IMR-90 (cell line): Measurements from ENCODE around the gene SH3RF1. TPM values are rescaled to one million over a fixed set of nuclear protein-coding genes. Genes with fewer than 3 reads are reported as not detected.

ENCODE experiments used
- ATAC-seq: fragments of 200-7000 bp; cut with Tn5 transposase; 2 replicates; pipeline ENCODE4 v1.9.1; 2020; ENCODE audit warnings: low read depth, mild to moderate bottlenecking, moderate library complexity
- BruUV-seq: library from RNA; stranded (reverse); fragments of 400-500 nt; replicated peaks from 2 replicates; lab custom pipeline; 2021; lab: Mats Ljungman, UMichigan
- CTCF ChIA-PET: fragments of 300-600 bp; formaldehyde crosslinking; extraction: SDS; loops from one replicate; lab custom pipeline; 2021; ENCODE audit warnings: antibody characterized with exemption; lab: Yijun Ruan, JAX
- POLR2A ChIA-PET: fragments of 300-600 bp; sonication (Branson Sonifier 250); formaldehyde crosslinking; loops from one replicate; lab custom pipeline; 2022; ENCODE audit warnings: antibody characterized with exemption; ENCODE audit not compliant: unreplicated experiment; lab: Charles Lee
- DNase-seq: peaks from one replicate; pipeline ENCODE4 v3.0.0; 2013
- H2AFZ ChIP-seq: replicated peaks from 2 replicates; pipeline ENCODE3; 2013; ENCODE audit warnings: low read length, mild to moderate bottlenecking; ENCODE audit not compliant: poor library complexity
- H2AK5ac ChIP-seq: 2 replicates; pipeline ENCODE4 v1.6.1; 2013; ENCODE audit warnings: low read depth, low read length, inconsistent platforms
- H2AK9ac ChIP-seq: replicated peaks from 2 replicates; pipeline ENCODE3; 2013; ENCODE audit warnings: mild to moderate bottlenecking, low read depth, low read length, moderate library complexity; ENCODE audit not compliant: poor library complexity
- H2BK120ac ChIP-seq: 2 replicates; pipeline ENCODE4 v1.6.1; 2013; ENCODE audit warnings: low read depth, low read length, inconsistent platforms
- H2BK15ac ChIP-seq: 3 replicates; pipeline ENCODE4 v1.6.1; 2013; ENCODE audit warnings: low read depth, low read length, inconsistent platforms
- H2BK20ac ChIP-seq: 2 replicates; pipeline ENCODE4 v1.6.1; 2013; ENCODE audit warnings: low read depth, mild to moderate bottlenecking, inconsistent platforms, low read length, moderate library complexity
- H2BK5ac ChIP-seq: 2 replicates; pipeline ENCODE4 v1.6.1; 2013; ENCODE audit warnings: mild to moderate bottlenecking, low read depth, low read length, inconsistent platforms; ENCODE audit not compliant: poor library complexity, severe bottlenecking
- H3K14ac ChIP-seq: replicated peaks from 2 replicates; pipeline ENCODE4 v1.6.1; 2013; ENCODE audit warnings: low read depth, low read length, inconsistent platforms
- H3K18ac ChIP-seq: 2 replicates; pipeline ENCODE4 v1.6.1; 2013; ENCODE audit warnings: low read depth, low read length, control low read depth
- H3K23ac ChIP-seq: 2 replicates; pipeline ENCODE4 v1.6.1; 2013; ENCODE audit warnings: low read depth, low read length, inconsistent platforms
- H3K27ac ChIP-seq: 2 replicates; pipeline ENCODE4 v1.5.1; 2013; ENCODE audit warnings: mild to moderate bottlenecking, control low read depth, low read length; ENCODE audit not compliant: insufficient read depth
- H3K27me3 ChIP-seq: 2 replicates; pipeline ENCODE4 v1.6.1; 2013; ENCODE audit warnings: low read length; ENCODE audit not compliant: control insufficient read depth, insufficient read depth
- H3K36me3 ChIP-seq: 2 replicates; pipeline ENCODE4 v1.6.1; 2013; ENCODE audit warnings: low read length, mixed read lengths; ENCODE audit not compliant: control insufficient read depth, insufficient read depth
- H3K4ac ChIP-seq: 2 replicates; pipeline ENCODE4 v1.6.1; 2013; ENCODE audit warnings: low read depth, low read length, inconsistent platforms
- H3K4me1 ChIP-seq: 2 replicates; pipeline ENCODE4 v1.6.1; 2013; ENCODE audit warnings: low read length, mixed read lengths; ENCODE audit not compliant: control insufficient read depth, insufficient read depth
- H3K4me2 ChIP-seq: 2 replicates; pipeline ENCODE4 v1.6.1; 2013; ENCODE audit warnings: low read depth, mild to moderate bottlenecking, control low read depth, low read length, moderate library complexity
- H3K4me3 ChIP-seq: 2 replicates; pipeline ENCODE4 v1.5.1; 2013; ENCODE audit warnings: low read depth, mild to moderate bottlenecking, control low read depth, low read length, moderate library complexity; ENCODE audit not compliant: insufficient read depth
- H3K56ac ChIP-seq: 2 replicates; pipeline ENCODE4 v1.6.1; 2013; ENCODE audit warnings: low read length, inconsistent platforms; ENCODE audit not compliant: insufficient read depth; ENCODE audit errors: extremely low read depth
- H3K79me1 ChIP-seq, 2 experiments: 2 replicates each; pipeline ENCODE4 v1.6.1; 2013; ENCODE audit warnings: low read length in 2 of 2, inconsistent platforms in 1 of 2, low read depth in 1 of 2
- H3K9ac ChIP-seq: 2 replicates; pipeline ENCODE4 v1.6.1; 2013; ENCODE audit warnings: low read depth, low read length, control low read depth
- H3K9me1 ChIP-seq: 2 replicates; pipeline ENCODE4 v1.6.1; 2013; ENCODE audit warnings: low read length, inconsistent platforms; ENCODE audit not compliant: insufficient read depth
- H3K9me3 ChIP-seq: 2 replicates; pipeline ENCODE4 v1.6.1; 2013; ENCODE audit warnings: low read length; ENCODE audit not compliant: control insufficient read depth, insufficient read depth
- H4K20me1 ChIP-seq: 2 replicates; pipeline ENCODE4 v1.6.1; 2013; ENCODE audit warnings: low read length, inconsistent platforms; ENCODE audit not compliant: insufficient read depth
- H4K5ac ChIP-seq: 2 replicates; pipeline ENCODE4 v1.6.1; 2013; ENCODE audit warnings: mild to moderate bottlenecking, low read depth, low read length, control low read depth
- H4K8ac ChIP-seq, 2 experiments: 2 replicates each; pipeline ENCODE4 v1.6.1; 2013; ENCODE audit warnings: low read depth in 2 of 2, low read length in 2 of 2, control low read depth in 1 of 2, inconsistent platforms in 1 of 2
- H4K91ac ChIP-seq: 2 replicates; pipeline ENCODE4 v1.6.1; 2013; ENCODE audit warnings: low read depth, low read length, inconsistent platforms; ENCODE audit not compliant: insufficient read depth
- BHLHE40 ChIP-seq: fragments of 150-350 bp; IDR thresholded peaks from 2 replicates; pipeline ENCODE4 v1.6.1; 2016; ENCODE audit warnings: mild to moderate bottlenecking, low read depth, low read length
- CHD1 ChIP-seq: IDR thresholded peaks from 2 replicates; pipeline ENCODE4 v1.6.1; 2012; ENCODE audit warnings: low read depth, low read length, improper control_type of control experiment
- FOS ChIP-seq: fragments of 150-350 bp; IDR thresholded peaks from 2 replicates; pipeline ENCODE4 v1.6.1; 2016; ENCODE audit warnings: low read depth, low read length
- MAZ ChIP-seq: IDR thresholded peaks from 2 replicates; pipeline ENCODE4 v1.6.1; 2012; ENCODE audit warnings: low read depth, mild to moderate bottlenecking, low read length, improper control_type of control experiment, moderate library complexity, borderline replicate concordance
- MXI1 ChIP-seq: IDR thresholded peaks from 2 replicates; pipeline ENCODE4 v1.6.1; 2012; ENCODE audit warnings: low read depth, mild to moderate bottlenecking, low read length, moderate library complexity, borderline replicate concordance
- RAD21 ChIP-seq: IDR thresholded peaks from 2 replicates; pipeline ENCODE4 v1.6.1; 2012; ENCODE audit warnings: low read length, improper control_type of control experiment
- RFX5 ChIP-seq: IDR thresholded peaks from 2 replicates; pipeline ENCODE4 v1.8.0; 2012; ENCODE audit warnings: low read depth, mild to moderate bottlenecking, low read length, moderate library complexity
- WGBS, 2 experiments: methylation state at CpG; one replicate each; pipeline versions ENCODE4 v1.1.5 to v1.1.7; 2013; ENCODE audit warnings: missing lambda C conversion rate in 2 of 2; ENCODE audit not compliant: insufficient read length in 1 of 2; ENCODE audit errors: extremely low coverage in 2 of 2; 5-methylcytosine and 5-hydroxymethylcytosine counted together
- dilution Hi-C: fragments of 300-500 bp; cut with HindIII; formaldehyde crosslinking; loops from one replicate; pipeline ENCODE4 v1.14.3; 2018; ENCODE audit warnings: low sequenced_read_pairs; ENCODE audit not compliant: unreplicated experiment
- in situ Hi-C: fragments of 300-500 bp; cut with MboI; formaldehyde crosslinking; loops from 3 replicates; pipeline ENCODE4 v1.14.3; 2019; ENCODE audit warnings: low sequenced_read_pairs, inconsistent platforms, mixed read lengths
- intact Hi-C: fragments of 100-400 bp; cut with micrococcal nuclease; formaldehyde crosslinking; loops from 2 replicates; pipeline ENCODE4 v1.10.0; 2022
- polyA plus RNA-seq, 3 experiments: library from polyadenylated mRNA; depleted of rRNA; stranded (reverse); fragments of >200 nt; gene quantifications; 2 replicates each; pipeline ENCODE4 v1.2.3, GENCODE V29; 2012; ENCODE audit warnings: low replicate concordance in 1 of 3
- total RNA-seq: library from RNA; depleted of rRNA; stranded (reverse); fragments of >200 nt; gene quantifications from 2 replicates; pipeline ENCODE4 v1.2.3, GENCODE V29; 2012
- TF ChIP-seq, protein P1 (sequence below): fragments of 150-350 bp; IDR thresholded peaks from 2 replicates; pipeline ENCODE4 v1.6.1; 2016; ENCODE audit warnings: low read depth, mild to moderate bottlenecking, low read length, moderate library complexity, borderline replicate concordance
- TF ChIP-seq, protein P2 (sequence below): conservative IDR thresholded peaks from 2 replicates; pipeline ENCODE4 v1.5.1; 2012; ENCODE audit warnings: mild to moderate bottlenecking, low read depth, low read length, improper control_type of control experiment

Gene SH3RF1
- total and polyA plus RNA-seq, 2 of the 4 experiments (the other 2 are of a cell fraction) = 22.0 to 29.8 TPM

DNA sequence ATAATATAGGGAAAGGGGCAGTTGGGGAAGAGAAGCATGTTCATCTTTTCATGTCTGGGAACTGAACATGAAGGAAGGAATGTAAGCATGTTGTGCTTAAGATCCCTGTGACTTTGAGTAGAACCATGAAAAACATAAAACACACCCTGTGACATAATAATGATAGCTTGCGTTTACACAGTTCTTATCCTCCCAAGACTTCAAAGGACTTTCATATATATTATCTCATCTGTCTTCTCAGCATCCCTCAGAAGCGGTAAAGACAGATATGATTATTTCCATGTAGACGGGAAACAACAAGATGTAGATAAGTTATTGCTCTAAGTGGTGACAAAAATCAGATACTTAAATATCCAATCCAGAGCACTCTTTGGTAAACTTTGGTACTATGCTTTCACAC lies 3.3 kb upstream of the SH3RF1 start:
- in situ Hi-C loops = no loop called here
- DNase-seq (no peak), ATAC-seq (no peak)
- H4K20me1 ChIP-seq = no peaks in the 10 kb centered on the region
- peaks cover 7% of the 10 kb centered on the region for H3K4me1 ChIP-seq
- peaks cover 2% of the 10 kb centered on the region; the same call in 1 of the 2 replicates for H3K9me1 ChIP-seq
- ChIA-PET POLR2A (no interaction called here), CTCF (no interaction called here)
- no peak overlapping the region for H2BK20ac ChIP-seq
- H3K27ac ChIP-seq = no peak overlapping the region
- intact Hi-C loops = loop anchor here (5.0 to 10.0 kb wide), 3 partner anchors 43 to 291 kb away; no protein-coding TSS in a partner anchor
- no peak overlapping the region for H3K4me3 ChIP-seq
- peaks cover 0 to 5% of the 10 kb centered on the region in 2 experiments; a peak in 2 of 4 replicates for H3K79me1 ChIP-seq
- no peak overlapping the region for H2AK9ac ChIP-seq
- BruUV-seq = no TSS peak
- no peak overlapping the region for H4K8ac ChIP-seq
- H3K4ac ChIP-seq = no peak overlapping the region
- H3K56ac ChIP-seq = no peak overlapping the region
- no peak overlapping the region for H3K4me2 ChIP-seq
- H3K14ac ChIP-seq = no peak overlapping the region
- no peak overlapping the region for H3K18ac ChIP-seq
- no peak overlapping the region for H2AFZ ChIP-seq
- H2BK15ac ChIP-seq = no peak overlapping the region
- no peak overlapping the region for H3K9ac ChIP-seq
- no peaks in the 10 kb centered on the region for H3K36me3 ChIP-seq
- WGBS, 2 experiments = no CpG with 5 or more reads among the region's 3 CpGs
- H4K91ac ChIP-seq = no peak overlapping the region
- dilution Hi-C loops = no loop called here
- TF ChIP-seq RFX5 (no peak), BHLHE40 (no peak), MXI1 (no peak), RAD21 (no peak), MAZ (no peak), FOS (no peak), CHD1 (no peak)
- TF ChIP-seq, protein P1, sequence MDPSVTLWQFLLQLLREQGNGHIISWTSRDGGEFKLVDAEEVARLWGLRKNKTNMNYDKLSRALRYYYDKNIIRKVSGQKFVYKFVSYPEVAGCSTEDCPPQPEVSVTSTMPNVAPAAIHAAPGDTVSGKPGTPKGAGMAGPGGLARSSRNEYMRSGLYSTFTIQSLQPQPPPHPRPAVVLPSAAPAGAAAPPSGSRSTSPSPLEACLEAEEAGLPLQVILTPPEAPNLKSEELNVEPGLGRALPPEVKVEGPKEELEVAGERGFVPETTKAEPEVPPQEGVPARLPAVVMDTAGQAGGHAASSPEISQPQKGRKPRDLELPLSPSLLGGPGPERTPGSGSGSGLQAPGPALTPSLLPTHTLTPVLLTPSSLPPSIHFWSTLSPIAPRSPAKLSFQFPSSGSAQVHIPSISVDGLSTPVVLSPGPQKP = no peak
- TF ChIP-seq, protein P2, sequence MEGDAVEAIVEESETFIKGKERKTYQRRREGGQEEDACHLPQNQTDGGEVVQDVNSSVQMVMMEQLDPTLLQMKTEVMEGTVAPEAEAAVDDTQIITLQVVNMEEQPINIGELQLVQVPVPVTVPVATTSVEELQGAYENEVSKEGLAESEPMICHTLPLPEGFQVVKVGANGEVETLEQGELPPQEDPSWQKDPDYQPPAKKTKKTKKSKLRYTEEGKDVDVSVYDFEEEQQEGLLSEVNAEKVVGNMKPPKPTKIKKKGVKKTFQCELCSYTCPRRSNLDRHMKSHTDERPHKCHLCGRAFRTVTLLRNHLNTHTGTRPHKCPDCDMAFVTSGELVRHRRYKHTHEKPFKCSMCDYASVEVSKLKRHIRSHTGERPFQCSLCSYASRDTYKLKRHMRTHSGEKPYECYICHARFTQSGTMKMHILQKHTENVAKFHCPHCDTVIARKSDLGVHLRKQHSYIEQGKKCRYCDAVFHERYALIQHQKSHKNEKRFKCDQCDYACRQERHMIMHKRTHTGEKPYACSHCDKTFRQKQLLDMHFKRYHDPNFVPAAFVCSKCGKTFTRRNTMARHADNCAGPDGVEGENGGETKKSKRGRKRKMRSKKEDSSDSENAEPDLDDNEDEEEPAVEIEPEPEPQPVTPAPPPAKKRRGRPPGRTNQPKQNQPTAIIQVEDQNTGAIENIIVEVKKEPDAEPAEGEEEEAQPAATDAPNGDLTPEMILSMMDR = no peak
- H2AK5ac ChIP-seq = no peak overlapping the region
- H2BK5ac ChIP-seq = no peak overlapping the region
- no peak overlapping the region for H3K23ac ChIP-seq
- H4K5ac ChIP-seq = no peak overlapping the region
- no peaks in the 10 kb centered on the region for H3K9me3 ChIP-seq
- no peak overlapping the region for H2BK120ac ChIP-seq
- H3K27me3 ChIP-seq = no peaks in the 10 kb centered on the region
